HG03064 (cell line): Measurements from ENCODE around the gene WDR35.

Source experiments
- ATAC-seq: cut with Tn5 transposase; IDR thresholded peaks from one replicate; pipeline ENCODE4 v1.9.1; 2021; ENCODE audit warnings: low read depth; ENCODE audit not compliant: unreplicated experiment

Gene WDR35

DNA sequence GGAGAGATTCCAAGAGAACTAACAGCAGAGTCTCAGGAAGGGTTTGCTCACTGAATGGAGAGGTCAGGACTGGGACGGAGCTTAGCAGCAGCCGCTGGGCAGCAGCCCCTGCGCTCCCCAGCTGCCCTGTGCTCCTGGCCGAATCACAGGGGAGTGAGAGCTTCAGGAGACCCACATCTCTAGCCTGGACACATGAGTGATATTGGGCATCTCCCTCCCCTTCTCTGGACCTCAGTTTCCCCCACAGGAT, 22.1 kb upstream of the WDR35 start:
- ATAC-seq: no peak

DNA sequence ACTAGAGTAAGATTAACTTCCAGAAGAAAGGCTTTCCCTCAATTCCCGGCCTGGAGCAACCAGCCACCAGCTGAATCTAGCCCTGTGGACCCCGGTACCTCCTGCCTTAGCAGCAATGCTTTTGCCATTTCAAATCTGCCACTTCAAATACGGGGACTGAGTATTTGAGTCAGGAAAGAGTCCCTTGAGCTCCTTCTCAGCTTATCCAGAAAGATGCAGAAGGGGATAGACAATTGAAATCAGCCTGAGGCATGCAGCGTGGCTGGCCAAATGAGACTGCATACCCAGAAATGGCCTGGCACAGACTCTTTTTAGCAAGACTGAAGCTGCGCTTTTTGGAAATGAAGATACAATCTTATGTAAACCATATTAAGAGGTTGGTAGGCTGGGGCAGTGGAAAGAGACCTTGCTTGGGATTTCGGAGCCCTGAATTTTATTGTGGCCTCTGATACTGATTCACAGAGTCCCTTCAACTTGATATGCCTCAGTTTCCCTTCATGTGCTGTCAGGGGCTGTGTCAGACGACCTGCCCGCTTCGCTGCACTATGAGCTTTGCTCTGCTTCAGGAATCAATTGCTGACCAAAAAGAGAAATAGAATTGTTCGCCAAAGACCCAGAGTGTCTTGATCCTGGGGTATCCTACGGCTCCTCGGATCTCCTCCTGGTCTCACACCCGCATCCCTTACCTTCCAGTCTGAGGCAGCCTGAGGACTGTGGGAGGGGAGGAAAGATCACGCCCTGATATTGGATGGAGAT, 21.5 kb upstream of the WDR35 start:
- no peak for ATAC-seq

DNA sequence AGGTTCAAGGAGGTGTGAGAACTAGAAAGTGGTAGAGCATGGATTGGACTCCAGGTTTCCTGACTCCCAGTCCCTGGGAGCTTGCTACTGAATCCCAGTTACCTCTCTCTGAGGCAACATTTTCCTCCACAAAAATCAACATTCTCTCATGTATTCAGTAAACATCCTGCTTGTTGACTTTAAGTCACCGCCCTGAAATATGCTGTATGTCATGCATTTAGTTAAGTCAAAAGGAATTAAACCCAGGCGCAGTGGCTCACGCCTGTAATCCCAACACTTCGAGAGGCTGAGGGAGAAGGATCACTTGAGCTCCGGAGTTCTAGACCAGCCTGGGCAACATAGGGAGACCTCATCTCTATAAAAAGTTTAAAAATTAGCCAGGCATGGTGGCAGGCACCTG, 18.8 kb upstream of the WDR35 start:
- ATAC-seq: no peak

DNA sequence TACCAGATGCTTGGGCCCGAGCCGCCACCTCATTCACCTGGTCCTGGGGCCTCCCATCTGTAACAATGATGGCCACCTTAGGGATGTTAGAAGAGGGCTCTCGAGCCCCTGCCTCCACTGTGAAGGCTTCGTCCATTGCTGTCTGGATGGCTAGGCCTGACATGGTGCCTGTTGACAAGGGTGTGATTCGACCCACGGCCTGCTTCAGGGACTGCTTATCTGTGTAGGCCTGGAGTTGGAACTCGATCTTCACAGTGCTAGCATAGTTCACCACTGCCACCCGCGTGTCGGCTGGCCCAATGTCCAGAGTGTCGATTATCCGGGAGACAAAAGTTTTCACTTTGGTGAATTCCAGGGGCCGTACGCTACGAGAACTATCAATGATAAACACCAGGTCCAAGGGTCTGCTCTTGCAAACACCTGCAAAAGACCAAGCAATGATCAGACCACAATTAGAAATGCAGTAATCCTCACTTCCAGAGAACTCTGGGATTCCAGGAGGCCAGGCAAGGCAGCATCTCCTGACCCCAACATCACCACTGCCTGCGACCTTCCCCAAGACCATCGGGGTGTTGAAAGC, 16.1 kb upstream of the WDR35 start:
- no peak for ATAC-seq

DNA sequence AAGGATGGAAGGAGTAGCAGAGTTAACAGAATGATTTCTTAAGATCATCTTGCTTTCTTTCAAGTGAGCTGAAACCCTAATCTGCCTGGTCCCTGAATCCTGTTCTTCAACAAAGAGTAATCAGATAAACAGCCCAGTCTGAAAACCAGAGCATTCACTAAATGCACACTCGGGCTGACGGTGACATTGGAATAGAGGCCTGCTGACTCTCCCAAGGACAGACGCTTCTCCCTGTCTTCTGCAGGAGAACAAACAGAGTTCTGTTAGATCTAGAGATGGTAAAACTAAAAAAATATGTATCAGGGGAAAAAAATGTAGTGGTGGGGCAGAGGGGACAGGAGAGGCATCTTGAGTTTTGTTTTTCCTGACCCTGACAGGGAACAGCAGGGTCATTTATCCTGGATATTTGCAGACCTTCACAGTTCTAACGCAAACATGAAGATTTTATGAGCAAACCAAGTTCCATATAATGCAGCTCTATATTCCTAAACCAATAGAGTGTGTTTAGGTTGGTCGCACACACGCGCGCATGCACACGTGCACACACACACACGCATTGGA, 15.2 kb upstream of the WDR35 start:
- ATAC-seq: no peak

DNA sequence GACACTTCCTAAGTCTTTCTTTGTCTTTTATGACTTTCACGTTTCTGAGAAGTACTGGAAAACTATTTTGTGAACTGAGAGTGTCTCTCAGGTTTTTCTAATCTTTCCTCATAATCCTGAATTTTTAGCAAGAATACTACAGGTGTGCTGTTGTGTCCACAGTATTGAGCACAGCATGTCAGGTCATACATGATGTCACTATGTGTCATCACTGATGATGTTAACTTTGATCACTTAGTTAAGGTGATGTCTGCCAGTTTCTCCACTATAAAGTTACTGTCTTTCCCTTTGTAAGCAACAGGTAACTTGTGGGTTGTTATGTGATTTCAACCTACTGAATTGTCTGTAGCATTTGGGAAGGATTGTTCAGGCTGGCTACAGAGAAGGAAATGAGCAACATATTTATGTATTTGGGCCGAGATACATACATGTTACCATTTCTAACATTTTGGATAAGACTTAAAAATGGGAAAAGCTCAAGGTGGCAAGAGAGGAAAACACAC, 11.5 kb upstream of the WDR35 start:
- ATAC-seq: no peak

DNA sequence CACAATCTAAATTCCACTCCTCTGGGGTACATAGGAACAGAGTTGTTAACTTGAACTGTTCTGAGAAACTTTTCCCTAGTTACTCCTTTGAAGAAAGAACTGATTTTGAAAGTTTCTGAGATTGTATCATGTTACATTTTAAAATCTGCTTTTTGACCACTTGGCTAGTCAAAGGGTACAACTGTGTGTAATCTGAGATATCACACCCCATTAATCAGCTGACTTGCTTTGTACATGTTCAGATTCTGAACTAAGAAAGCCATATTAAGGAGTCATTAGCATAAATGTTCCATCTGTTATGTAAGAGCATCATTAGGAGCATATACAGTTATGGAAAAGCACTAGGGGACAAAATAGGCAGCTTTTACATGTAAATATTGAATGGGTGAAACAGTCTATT, 3.8 kb upstream of the WDR35 start:
- no peak for ATAC-seq

DNA sequence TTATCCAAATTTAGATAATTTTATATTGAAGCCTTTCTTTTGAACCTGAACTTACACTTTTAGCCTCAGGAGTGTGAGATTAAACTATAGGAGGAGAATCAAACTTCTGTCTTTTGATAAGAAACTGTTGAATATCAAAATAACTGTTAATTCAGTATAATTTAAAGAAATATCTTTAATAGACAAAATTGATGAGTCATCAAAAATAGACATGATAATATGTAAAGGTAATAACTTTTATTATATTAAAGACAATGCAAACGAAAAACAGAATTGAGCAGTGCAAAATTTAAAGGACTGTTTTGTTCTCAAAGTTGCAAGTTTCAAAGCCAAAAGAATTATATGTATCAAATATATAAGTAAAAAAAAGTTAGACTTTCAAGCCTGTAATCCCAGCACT, 2.0 kb upstream of the WDR35 start:
- no peak for ATAC-seq

DNA sequence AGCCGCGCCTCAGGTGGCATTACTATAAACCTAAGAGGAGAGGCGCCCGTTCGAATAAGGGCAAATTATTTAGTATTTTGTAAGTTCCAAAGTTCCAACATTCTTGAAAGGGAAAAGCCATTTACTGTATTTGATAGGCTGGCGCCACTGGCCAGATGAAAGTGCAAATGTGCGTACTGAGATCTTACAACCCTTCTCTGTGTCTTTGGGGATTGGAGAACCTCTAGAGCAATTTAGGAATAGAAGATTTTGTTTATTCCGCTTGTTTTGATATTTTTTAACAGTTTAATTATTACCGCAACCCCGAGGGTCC, 467 bp upstream of the WDR35 start:
- no peak for ATAC-seq

DNA sequence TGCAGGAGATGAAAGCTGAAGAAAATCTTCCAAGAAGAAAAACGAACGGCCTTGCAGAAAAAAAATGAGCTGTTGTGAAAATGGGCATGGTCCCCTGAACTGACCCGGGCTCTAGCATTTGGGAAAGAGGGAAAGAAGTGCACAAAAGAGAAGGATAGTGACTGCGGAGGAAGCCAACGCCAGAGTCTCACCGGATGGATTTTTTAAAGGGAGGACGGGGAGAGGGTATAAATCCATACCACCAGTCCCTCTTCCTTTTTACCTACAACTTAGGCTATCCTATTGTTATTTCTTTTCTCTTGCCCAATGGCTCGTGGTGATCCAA, 601 bp downstream of the WDR35 start:
- peak; percentile 6 for ATAC-seq

DNA sequence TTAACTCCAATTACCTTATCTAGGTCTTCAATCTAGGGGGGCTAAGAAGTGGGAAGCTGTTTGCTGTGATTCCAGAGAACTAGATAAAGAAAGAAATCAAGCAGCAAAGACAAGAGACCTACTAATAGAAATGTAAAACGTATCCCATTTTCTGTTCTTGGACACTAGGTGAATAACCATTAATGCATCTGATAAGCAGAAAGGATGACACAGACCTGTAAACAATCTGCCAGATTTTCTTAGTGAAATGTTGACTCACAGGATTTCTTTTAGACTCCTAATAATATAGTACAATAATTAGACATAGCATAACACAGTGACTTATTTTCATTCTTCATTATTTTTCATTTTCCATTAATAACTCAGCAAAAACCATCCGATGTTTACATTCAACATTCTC, 1.3 kb downstream of the WDR35 start:
- ATAC-seq: no peak

DNA sequence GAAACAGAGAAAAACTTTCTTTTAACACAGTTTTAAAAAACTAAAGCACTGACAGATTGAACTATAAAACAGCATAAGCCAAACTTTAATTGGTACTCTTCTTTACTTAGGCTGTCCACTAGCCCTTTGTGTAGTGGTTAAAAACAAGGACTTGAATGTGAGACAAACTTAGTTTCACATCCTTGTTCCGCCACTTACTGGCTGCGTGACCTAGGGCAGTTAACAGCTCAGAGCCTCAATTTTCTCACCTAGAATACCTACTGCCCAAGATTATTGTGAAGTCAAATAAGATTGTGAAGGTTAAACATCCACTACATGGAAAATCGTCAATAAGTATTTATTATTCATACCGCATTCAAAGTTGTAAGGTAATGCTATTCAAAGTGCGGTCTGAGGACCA, 2.0 kb downstream of the WDR35 start:
- ATAC-seq: peak; percentile 67

DNA sequence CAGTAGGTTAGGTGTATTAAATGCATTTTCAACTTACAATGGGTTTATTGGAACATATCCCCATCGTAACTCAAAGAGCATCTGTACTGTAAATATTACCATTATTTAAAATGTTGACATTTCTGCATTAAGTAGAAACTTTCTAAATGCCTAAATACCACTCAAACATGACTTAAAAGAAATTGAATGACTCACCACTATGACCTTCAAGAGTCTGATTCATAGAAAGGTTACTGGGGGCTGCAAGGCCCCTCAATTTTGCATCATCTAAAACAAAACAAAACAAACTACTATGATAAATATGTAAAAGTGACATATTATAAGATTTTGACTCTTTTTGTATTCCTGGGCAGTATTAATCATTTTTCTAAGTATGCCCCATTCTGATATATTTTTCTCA, 7.6 kb downstream of the WDR35 start:
- ATAC-seq: no peak

DNA sequence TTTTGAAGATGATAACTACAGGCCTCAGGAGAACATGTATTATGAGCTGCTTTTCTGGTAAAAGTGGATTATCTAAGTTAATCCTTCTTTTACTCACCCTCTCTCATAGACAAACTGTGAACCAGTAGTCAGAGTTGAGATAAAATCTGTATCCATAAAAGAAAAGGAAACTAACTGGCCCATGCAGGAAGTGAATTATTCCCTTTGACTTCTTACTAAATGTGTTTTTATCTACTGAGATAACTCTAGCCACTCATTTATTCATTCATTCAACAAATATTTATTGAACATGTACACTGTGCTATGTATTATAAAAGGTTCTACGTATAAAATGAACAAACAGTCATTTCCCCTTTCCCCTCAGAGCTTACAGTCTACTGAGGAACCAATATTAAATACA, 10.0 kb downstream of the WDR35 start:
- ATAC-seq: no peak

DNA sequence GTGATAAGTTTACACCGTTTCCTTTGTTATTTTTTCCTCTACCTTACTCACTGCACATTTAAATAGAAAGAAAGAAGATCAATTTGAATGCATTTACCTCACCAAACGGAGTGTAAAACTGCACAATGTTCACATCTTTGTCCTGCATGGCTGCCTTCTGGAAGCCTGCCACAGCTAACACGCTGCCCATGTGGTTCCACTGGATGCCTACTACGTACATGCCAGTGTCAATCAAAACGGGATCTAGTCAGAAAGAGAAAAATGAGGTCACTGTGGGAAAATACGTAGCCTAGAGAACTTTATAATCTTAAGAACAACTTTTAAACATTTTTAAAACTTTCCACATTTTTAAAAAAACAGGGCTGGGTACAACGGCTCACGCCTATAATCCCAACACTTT, 16.4 kb downstream of the WDR35 start:
- ATAC-seq: no peak

DNA sequence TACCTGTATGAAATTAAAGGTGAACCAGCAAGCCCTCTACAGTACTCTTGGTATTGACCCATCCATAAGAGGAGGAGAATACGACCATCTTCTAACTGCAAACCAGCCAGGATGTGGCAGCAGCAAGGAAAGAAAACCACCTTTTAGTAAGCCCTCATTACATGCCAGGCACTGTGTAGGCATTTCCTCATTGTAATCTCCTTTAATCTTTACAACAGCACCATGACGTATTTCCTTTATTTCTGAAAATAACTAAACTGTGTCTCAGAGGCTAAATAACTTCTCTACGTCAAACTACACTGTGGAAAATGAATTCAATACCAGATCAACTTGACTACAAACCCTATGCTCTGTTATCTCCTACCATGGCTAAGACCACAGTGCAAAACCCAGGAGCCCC, 18.2 kb downstream of the WDR35 start:
- no peak for ATAC-seq

DNA sequence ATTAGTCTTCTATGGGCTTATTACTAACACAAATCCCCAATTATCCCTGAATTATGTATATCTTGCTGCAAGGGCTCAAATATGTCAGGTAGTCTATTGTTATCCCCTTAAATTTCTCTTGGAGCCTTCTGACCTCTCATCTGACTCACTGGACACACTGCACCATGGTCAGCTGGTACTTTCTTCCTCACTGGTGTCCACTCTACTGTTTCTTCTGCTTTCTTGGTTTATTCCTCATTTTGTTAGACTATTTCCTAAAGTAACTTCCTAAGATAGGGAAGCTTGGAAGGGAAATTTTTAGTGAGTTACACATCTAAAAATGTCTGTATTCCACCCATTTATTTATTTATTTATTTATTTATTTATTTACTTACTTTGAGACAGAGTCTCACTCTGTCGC, 26.5 kb downstream of the WDR35 start:
- ATAC-seq: no peak

DNA sequence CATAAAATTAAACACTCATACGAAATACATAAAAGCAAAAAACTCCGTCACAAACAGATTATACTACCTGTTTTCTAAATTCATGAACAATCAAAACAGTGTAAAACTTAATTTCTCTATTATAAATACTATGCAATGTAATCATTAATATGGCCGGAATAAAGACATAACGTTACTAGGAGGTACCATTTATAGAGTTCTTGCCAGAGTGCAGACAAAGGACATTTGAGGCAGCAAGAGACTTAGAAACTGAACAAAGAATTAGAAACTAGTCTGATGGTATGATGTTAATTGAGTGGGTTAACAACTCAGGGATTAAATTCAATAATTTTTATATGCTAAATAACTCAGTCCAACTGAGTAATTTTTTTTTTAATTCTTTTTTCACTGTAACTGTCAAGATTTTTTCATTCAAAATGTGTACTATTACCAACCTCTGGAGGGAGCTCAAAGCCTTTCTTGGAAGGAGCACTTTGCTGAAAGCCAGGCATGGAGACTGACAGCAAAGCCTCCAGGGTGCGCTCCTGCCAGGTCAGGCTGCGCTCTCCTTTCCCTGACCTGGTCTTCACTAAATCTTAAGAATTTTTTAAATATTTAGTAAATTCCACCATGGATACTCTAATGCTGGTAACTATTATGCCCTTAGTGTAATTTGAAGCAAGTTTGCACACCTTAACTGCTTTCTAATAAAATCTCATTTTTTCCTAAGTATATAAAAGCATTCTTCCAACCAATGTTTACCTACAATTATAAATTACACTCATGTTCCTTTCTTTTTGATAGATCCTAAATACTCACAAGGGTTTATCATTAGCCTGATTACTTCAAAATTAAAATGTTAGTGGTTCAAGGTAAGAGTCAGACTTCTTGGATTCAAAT, 34.1 kb downstream of the WDR35 start:
- peak; percentile 79 for ATAC-seq

DNA sequence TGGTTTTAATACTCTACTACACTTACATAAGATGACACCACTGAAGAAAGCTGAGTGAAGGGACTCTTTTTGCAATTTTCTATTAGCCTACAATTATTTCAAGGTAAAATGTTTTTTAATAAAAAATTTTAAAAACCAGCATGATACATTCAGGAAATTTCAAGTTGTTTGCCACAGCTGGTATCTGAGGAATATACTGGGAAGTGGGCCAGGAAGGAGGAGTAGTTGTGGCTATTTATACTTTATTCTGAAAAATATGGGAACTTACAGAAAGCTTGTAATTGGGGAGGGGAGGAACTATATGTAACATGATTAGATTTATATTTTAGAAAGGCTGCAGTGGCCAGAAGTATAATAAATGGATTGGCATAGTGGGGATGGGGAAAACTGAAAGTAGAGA, 40.8 kb downstream of the WDR35 start:
- no peak for ATAC-seq

DNA sequence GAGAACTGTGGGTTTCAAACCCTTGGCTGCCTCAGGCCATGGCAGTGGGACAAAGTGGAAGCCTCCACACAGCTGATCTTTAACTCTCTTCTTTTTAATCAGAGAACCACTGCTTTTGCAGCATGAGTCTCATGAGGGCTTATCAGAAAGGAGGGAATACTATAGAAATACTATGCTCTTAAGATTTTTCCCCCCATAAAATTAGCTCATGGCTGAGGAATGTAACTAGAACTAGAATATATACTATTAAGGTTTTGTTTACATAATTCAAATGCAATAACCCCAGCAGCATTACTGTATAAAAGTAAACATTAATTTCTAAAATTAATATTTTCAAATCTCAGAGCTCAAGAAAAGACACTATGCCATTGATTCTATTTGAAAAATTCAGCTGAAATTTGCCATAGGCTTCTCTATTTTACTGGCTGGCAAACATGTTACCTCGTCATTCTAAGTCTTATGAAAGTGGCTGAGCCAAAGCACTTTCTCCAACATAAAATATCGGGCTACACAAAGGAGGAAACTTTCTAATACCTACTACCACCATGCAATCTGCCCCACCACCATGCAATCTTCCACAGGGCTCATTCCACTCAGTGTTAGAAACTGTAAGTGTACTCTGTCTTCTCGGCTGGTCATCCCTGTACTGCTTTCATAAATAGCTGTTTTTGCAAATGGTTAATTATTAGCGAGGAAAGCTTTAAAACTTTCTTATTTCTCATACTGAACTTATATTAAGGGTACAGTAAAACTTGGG, 42.5 kb downstream of the WDR35 start:
- ATAC-seq: no peak

DNA sequence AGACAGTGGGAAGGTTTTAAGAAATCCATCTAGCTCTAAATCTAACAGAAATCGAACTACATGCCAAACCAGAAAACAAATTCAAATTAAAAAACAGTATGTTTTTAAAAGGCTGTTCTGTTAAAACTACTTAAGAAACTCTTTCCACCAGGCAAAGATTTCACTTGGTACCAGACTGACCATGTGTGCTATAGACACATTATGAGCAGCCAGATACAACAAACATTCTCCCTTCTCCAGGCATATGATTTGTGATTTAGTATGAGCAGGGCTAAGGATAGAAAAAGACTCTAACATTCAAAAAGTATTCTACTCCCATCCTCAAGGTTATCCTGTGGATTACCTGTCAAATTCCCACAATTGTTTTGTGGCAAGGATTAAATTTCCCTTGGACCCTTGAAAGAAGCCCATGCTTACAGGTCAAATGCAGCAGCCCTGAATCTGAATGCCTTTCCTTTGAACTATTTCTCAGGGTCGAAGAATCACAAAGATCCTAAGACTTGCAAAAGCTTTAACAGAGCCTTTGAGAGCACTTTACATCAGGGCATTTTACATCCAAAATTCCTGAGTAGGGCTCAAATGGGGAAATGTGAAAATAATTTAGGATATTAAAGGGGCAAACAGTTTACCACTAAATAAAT, 45.6 kb downstream of the WDR35 start:
- no peak for ATAC-seq
